GM23338 (cell line): ENCODE data around the gene P2RY6. TPM values are rescaled to one million over a fixed set of nuclear protein-coding genes. Genes with fewer than 3 reads are reported as not detected.

Source experiments
- ATAC-seq: fragments of 200-7000 bp; cut with Tn5 transposase; 3 replicates; pipeline ENCODE4 v1.9.1; 2020
- DNase-seq: peaks from one replicate; pipeline ENCODE4 v3.0.0-alpha.2; 2015; ENCODE audit warnings: low spot score
- H2AFZ ChIP-seq: fragments of 200-600 bp; sonication (generic); 2 replicates; pipeline ENCODE4 v1.8.0; 2016; ENCODE audit warnings: antibody characterized with exemption, mild to moderate bottlenecking, moderate library complexity
- H3F3A ChIP-seq: fragments of 200-600 bp; sonication (generic); replicated peaks from 2 replicates; pipeline ENCODE4 v1.8.0; 2017; ENCODE audit warnings: antibody characterized with exemption, mixed run types, low read depth
- H3K27ac ChIP-seq: fragments of 200-600 bp; sonication (generic); 2 replicates; pipeline ENCODE4 v1.6.1; 2016; ENCODE audit warnings: low read depth
- H3K27me3 ChIP-seq: fragments of 200-600 bp; sonication (generic); 2 replicates; pipeline ENCODE4 v1.8.0; 2016; ENCODE audit warnings: mild to moderate bottlenecking, mixed run types, moderate library complexity; ENCODE audit not compliant: insufficient read depth
- H3K36me3 ChIP-seq: fragments of 200-600 bp; sonication (generic); 2 replicates; pipeline ENCODE4 v1.8.0; 2016; ENCODE audit warnings: mild to moderate bottlenecking; ENCODE audit not compliant: insufficient read depth
- H3K4me1 ChIP-seq: fragments of 200-600 bp; sonication (generic); 2 replicates; pipeline ENCODE4 v1.8.0; 2016; ENCODE audit warnings: mild to moderate bottlenecking, moderate library complexity; ENCODE audit not compliant: insufficient read depth
- H3K4me2 ChIP-seq: fragments of 200-600 bp; sonication (generic); 2 replicates; pipeline ENCODE4 v1.7.1; 2017; ENCODE audit warnings: mixed run types
- H3K4me3 ChIP-seq: fragments of 200-600 bp; sonication (generic); 2 replicates; pipeline ENCODE4 v1.6.1; 2016; ENCODE audit warnings: mixed run types
- H3K79me2 ChIP-seq: fragments of 200-600 bp; sonication (generic); replicated peaks from 2 replicates; pipeline ENCODE4 v1.8.0; 2017; ENCODE audit warnings: mild to moderate bottlenecking; ENCODE audit not compliant: insufficient read depth
- H3K9me2 ChIP-seq: fragments of 200-600 bp; sonication (generic); 2 replicates; pipeline ENCODE4 v1.8.0; 2017; ENCODE audit not compliant: insufficient read depth
- H4K20me1 ChIP-seq: fragments of 200-600 bp; sonication (generic); replicated peaks from 2 replicates; pipeline ENCODE4 v1.8.0; 2017; ENCODE audit warnings: mild to moderate bottlenecking; ENCODE audit not compliant: insufficient read depth
- H3K27ac Mint-ChIP-seq: 2 replicates; pipeline ENCODE4 v1.8.0; 2020; ENCODE audit warnings: inconsistent platforms, mild to moderate bottlenecking, moderate library complexity, mixed read lengths
- H3K27me3 Mint-ChIP-seq: 3 replicates; pipeline ENCODE4 v1.8.0; 2022; ENCODE audit warnings: low read depth, mild to moderate bottlenecking, moderate library complexity, mixed read lengths, inconsistent platforms; ENCODE audit not compliant: insufficient read depth, poor library complexity
- H3K36me3 Mint-ChIP-seq: 3 replicates; pipeline ENCODE4 v1.8.0; 2021; ENCODE audit warnings: low read depth, mild to moderate bottlenecking, inconsistent platforms, moderate library complexity, mixed read lengths
- H3K4me1 Mint-ChIP-seq: 3 replicates; pipeline ENCODE4 v1.8.0; 2020; ENCODE audit warnings: mild to moderate bottlenecking, inconsistent platforms, mixed read lengths
- H3K4me3 Mint-ChIP-seq: 3 replicates; pipeline ENCODE4 v1.8.0; 2021; ENCODE audit warnings: moderate library complexity, mild to moderate bottlenecking, inconsistent platforms, mixed read lengths
- H3K9me3 Mint-ChIP-seq: 3 replicates; pipeline ENCODE4 v1.8.0; 2020; ENCODE audit warnings: moderate library complexity, mild to moderate bottlenecking, inconsistent platforms, mixed read lengths
- CTCF ChIP-seq, 2 experiments: fragments of 200-600 bp in 1 of 2; sonication (generic) in 1 of 2; conservative IDR thresholded peaks; 2 replicates each; pipeline versions ENCODE4 v1.5.1 to v1.6.1; 2016 to 2017; ENCODE audit warnings: antibody characterized with exemption in 2 of 2, low read depth in 2 of 2, mild to moderate bottlenecking in 2 of 2, moderate library complexity in 1 of 2
- ETS1 ChIP-seq: IDR thresholded peaks from 2 replicates; pipeline ENCODE4 v1.6.1; 2016; ENCODE audit warnings: antibody characterized with exemption
- EZH2phosphoT487 ChIP-seq: fragments of 200-600 bp; sonication (generic); IDR thresholded peaks from one replicate; pipeline ENCODE4 v1.8.1; 2018; ENCODE audit warnings: antibody characterized with exemption; ENCODE audit not compliant: unreplicated experiment
- NANOG ChIP-seq: IDR thresholded peaks from 2 replicates; pipeline ENCODE4 v1.6.1; 2016; ENCODE audit warnings: antibody characterized with exemption, borderline replicate concordance
- REST ChIP-seq: IDR thresholded peaks from one replicate; pipeline ENCODE4 v1.6.1; 2018; ENCODE audit warnings: antibody characterized with exemption; ENCODE audit not compliant: unreplicated experiment
- ZNF331 ChIP-seq: fragments of 250-450 bp; sonication (Bioruptor Pico); IDR thresholded peaks from 2 replicates; pipeline ENCODE4 v1.5.0; 2020; ENCODE audit warnings: low read depth, mild to moderate bottlenecking, moderate library complexity
- polyA plus RNA-seq: library from polyadenylated mRNA; unstranded; fragments of >200 nt; fragmentation: Nextera tagmentation; extraction: Ambion mirVana; gene quantifications from 2 replicates; pipeline ENCODE4 v1.2.1, GENCODE V29; 2016
- total RNA-seq: library from RNA; depleted of rRNA; stranded (reverse); fragments of >200 nt; shearing (Covaris generic); gene quantifications from 2 replicates; pipeline ENCODE4 v1.2.3, GENCODE V29; 2014

P2RY6 gene
- total and polyA plus RNA-seq, 2 experiments from 2014 or later = not detected

- TF ChIP-seq REST (no peak), CTCF (conservative IDR thresholded peaks at IDR 0.05; ENCODE audit: low read depth in 2 of 2) (no peak), EZH2phosphoT487 (no peak), ZNF331 (no peak)
These were observed 22.0 kb upstream of the P2RY6 start (continued) for GRCh38 chr11:73249853-73250783.

- ATAC-seq (peak; percentile 71), DNase-seq (peak; percentile 54)
- H3K9me3 Mint-ChIP-seq = no peaks in the 10 kb centered on the region
- H3K4me1 ChIP-seq = no peaks in the 10 kb centered on the region; the same call in 1 of the 2 replicates
- peaks cover 5% of the 10 kb centered on the region for H3K27me3 Mint-ChIP-seq
- H3K4me1 Mint-ChIP-seq = peaks cover 5% of the 10 kb centered on the region
- H2AFZ ChIP-seq = no peak overlapping the region
- H3K36me3 ChIP-seq = no peaks in the 10 kb centered on the region
- TF ChIP-seq NANOG = no peak
- no peak for TF ChIP-seq ZNF331
- TF ChIP-seq ETS1 = no peak
- peak; percentile 10 to 27; a peak in 1 of 4 replicates for TF ChIP-seq CTCF (conservative IDR thresholded peaks at IDR 0.05; ENCODE audit: low read depth in 2 of 2)
- H3K4me2 ChIP-seq = no peak overlapping the region
- no peaks in the 10 kb centered on the region for H4K20me1 ChIP-seq
- H3K36me3 Mint-ChIP-seq = no peaks in the 10 kb centered on the region
- no peak overlapping the region for H3K27ac Mint-ChIP-seq
- H3K4me3 ChIP-seq = no peak overlapping the region
- peaks cover 9% of the 10 kb centered on the region for H3F3A ChIP-seq
- no peaks in the 10 kb centered on the region for H3K9me2 ChIP-seq
- 0 out of 2 replicates have a peak overlapping the region, but pooled peaks have one; percentile 16 for H3K27ac ChIP-seq
- H3K79me2 ChIP-seq = no peaks in the 10 kb centered on the region
- no peak overlapping the region for H3K4me3 Mint-ChIP-seq
- H3K27me3 ChIP-seq = no peaks in the 10 kb centered on the region
These were observed 19.5 kb upstream of the P2RY6 start for GRCh38 chr11:73252577-73253191.
